MM.1S (cell line): ENCODE results near the gene IFT20.

Experiments
- EZH2 ChIP-seq: fragments of 300-600 bp; sonication (generic); optimal IDR thresholded peaks from 2 replicates; pipeline ENCODE3; 2017; ENCODE audit warnings: low read depth, mild to moderate bottlenecking, antibody characterized with exemption, low read length, mixed read lengths
- TF ChIP-seq, protein P1 (sequence below): fragments of 300-600 bp; sonication (generic); IDR thresholded peaks from 2 replicates; pipeline ENCODE4 v1.5.1; 2016; ENCODE audit warnings: antibody characterized with exemption, low read length, mixed read lengths

- TF ChIP-seq, protein P1, sequence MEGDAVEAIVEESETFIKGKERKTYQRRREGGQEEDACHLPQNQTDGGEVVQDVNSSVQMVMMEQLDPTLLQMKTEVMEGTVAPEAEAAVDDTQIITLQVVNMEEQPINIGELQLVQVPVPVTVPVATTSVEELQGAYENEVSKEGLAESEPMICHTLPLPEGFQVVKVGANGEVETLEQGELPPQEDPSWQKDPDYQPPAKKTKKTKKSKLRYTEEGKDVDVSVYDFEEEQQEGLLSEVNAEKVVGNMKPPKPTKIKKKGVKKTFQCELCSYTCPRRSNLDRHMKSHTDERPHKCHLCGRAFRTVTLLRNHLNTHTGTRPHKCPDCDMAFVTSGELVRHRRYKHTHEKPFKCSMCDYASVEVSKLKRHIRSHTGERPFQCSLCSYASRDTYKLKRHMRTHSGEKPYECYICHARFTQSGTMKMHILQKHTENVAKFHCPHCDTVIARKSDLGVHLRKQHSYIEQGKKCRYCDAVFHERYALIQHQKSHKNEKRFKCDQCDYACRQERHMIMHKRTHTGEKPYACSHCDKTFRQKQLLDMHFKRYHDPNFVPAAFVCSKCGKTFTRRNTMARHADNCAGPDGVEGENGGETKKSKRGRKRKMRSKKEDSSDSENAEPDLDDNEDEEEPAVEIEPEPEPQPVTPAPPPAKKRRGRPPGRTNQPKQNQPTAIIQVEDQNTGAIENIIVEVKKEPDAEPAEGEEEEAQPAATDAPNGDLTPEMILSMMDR: no peak
- TF ChIP-seq EZH2: no peak
These were observed 52.7 kb downstream of the IFT20 start for GRCh38 chr17:28282596-28282995.
